HG03565 (cell line): ENCODE data around the gene VSIG4.
A peak's percentile ranks its signal among the peaks of the same experiment; 100 is the strongest.
"Not testable (repeated sequence)": the region's sequence is repeated elsewhere in the genome, so short reads cannot be mapped to it uniquely, and the experiment has no call there.

ENCODE experiments used
- ATAC-seq: cut with Tn5 transposase; IDR thresholded peaks from one replicate; pipeline ENCODE4 v1.9.1; 2021; ENCODE audit warnings: mild to moderate bottlenecking, moderate library complexity; ENCODE audit not compliant: unreplicated experiment

The VSIG4 gene, protein sequence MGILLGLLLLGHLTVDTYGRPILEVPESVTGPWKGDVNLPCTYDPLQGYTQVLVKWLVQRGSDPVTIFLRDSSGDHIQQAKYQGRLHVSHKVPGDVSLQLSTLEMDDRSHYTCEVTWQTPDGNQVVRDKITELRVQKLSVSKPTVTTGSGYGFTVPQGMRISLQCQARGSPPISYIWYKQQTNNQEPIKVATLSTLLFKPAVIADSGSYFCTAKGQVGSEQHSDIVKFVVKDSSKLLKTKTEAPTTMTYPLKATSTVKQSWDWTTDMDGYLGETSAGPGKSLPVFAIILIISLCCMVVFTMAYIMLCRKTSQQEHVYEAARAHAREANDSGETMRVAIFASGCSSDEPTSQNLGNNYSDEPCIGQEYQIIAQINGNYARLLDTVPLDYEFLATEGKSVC

DNA sequence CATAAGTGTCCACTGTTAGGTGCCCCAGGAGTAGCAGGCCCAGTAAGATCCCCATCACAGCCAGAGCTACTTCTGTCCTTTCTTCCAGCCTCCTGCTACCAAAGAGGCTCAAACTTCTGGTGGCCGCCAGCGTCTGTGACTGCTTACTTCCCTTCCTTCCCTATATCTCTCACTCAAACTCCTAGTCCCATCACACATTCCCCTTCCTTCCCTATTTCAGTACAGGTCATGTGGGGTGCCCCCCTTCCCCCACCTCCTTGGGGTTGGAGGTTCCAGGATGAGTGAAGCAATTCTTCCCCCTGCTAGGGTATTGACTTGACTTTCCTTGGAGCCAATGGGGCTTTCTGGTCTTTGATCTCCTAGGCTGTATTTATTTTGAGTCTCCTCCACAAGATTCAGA, at the start of gene VSIG4:
VSIG4 (minus strand) TSS at position 137 of the 400 bp plus-strand sequence; CDS start at position 55, 82 bp downstream.
- ATAC-seq = no peak

DNA sequence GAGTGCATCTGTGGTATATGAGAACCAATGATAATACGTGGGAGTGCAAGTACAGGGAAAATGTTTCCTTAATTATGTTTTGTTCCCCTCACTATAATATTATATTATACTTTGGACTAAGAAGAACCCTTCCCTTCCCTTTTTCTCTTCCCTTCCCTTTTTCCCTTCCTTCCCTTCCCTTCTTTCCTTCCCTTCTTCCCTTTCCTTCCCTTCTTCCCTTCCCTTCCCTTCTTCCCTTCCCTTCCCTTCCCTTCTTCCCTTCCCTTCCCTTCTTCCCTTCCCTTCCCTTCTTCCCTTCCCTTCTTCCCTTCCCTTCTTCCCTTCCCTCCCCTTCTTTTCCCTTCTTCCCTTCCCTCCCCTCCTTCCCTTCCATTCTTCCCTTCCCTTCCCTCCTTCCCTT, 36.9 kb upstream of the VSIG4 start:
- ATAC-seq = no peak

DNA sequence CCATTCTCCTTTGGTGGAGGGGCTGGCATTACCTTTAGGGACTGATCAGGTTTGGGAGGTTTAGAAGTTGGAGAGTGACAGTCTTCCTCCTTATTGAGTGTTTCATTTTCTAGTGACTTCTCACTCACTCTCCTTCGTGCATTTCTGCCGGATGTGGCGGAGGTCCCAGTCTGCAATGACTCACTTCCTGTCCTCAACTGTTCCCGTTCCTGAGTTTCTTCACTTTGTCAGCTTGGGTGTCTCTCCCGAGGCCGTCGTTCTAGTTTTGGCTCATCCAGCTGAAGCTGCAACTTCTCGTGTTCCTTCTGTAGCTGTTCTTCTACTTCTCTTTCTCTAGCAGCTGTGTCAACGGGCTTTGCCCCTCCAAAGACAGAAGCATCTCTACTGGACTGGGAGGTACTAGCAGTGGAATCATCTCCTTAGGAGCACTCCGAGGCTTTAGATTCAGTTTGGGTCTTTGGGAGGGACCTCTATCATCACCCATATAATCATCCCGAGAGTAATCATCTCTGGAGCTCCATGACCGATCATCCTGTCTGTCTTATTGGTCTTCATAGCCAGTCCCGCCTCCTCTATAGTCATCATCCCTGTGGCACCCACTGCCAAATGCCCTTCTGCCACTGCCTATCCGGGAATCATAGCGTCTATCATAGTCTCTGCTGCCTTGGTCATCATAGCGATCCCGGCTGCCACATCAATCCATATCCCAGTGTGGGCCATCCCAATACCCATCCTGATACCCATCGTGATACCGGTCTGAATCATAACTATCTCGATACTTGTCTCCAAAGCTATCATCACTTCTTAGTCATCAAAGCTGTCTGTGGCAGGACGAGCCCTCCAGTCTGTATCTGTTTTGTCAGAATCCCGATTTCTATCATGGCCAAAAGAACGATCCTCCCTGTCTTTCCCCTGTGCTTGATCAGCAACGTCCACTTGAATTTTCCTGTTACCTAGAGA, 35.3 kb upstream of the VSIG4 start:
- ATAC-seq = peak; percentile 64

DNA sequence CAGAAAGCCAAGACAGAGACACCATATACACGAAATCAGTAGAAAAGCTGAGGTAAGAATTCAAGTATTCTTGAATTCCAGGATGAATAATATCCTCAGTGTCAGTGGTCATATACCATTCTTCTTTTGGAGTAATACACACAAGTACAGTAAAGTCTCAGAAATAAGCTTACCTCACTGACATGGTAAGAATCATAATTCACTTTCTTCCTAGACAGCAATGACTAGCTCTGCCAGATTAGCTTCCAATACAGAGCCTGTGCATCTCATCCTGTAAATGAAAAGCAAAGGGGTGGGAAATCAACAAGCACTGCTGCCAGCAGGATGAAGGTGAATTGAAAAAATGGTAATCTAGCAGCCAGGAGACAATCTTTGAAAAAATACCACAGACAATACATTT, 31.2 kb upstream of the VSIG4 start:
- no peak for ATAC-seq

DNA sequence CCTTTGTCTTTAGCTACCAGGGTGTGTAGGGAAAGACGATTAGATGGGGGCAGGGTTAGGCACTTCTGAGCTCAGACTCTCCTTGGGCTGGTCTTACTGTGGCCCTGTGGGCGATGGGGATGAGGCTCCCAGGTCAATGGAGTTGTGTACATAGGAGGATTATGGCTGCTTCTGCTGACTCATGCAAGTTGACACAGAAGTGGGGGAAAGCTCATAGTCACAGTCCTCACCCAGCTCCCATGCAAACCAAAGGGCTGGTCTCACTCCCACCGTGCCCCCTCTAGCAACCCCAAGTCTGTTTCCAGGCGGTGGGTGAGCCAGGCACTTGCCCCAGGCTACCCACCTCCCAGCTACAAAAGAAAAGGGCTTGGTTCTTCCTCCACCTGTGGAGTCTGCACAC, 24.4 kb upstream of the VSIG4 start:
- no peak for ATAC-seq

DNA sequence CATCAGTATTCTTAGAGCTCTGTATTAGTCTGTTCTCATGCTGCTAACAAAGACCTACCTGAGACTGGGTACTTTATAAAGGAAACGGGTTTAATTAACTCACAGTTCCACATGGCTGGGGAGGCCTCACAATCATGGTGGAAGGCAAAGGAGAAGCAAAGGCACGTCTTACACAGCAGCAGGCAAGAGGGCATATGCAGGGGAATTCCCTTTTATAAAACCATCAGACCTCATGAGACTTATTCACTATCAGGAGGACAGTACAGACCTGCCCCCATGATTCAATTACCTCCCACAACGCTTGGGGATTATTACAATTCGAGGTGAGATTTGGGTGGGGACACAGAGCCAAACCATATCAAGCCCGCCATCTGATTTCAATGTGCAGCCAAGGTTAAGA, 17.1 kb upstream of the VSIG4 start:
- ATAC-seq = not testable (repeated sequence)

DNA sequence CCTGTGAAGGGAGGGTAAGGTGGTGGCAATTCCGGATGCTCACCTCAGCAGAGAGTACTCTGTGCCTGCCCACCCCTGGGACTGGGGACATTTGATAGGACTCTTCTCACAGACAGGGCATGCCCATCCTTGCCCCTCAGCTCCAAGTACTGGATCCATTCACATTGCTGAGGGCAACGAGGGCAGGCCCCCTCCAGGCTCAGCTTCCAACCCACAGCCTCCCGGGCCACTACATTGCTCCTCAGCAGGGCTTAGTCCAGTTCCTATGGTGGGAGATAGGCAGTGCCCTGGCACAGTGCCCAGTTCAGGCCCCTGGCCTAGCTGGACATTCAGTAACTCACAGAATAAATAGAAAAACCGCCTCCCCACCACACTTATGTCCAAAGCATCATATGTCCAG, 15.1 kb upstream of the VSIG4 start:
- ATAC-seq = no peak

DNA sequence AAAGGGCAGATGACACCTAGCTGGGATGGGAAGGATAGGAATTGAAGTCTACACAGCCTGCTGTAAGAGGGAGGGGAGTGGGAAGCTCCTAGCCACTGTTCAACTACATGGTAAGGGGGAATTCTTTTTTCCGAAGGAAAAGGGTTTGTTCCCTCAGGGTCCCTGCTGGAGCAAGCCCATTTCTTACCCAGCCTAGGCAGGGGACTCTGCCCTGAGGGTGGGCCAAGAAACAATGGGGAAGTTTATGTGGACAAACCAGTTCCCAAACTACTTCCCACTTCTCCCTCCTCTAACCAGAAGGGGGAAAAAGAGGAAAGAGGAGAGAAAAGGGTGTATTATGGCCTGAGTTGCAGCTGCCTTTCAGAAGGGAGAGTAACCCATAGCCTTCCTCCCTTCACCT, 13.5 kb upstream of the VSIG4 start:
- no peak for ATAC-seq

DNA sequence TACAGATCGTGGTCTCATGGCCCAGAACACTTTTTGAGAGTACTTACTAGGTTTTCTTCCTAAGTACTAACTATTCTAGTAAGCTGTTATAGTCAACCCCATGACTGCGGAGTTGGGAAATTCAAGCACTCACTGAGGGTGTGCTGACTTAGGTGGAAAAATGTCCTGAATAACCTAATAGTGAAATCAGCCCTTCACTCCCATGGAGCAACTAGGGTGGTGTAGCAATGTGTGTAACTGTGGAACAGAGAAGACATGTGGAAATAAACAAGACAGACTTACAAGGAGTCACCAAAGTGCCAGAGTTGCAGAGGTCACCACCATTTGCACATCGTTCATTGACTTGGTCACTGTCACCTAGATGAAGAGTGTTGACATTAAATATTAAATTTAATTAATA, 12.1 kb upstream of the VSIG4 start:
- ATAC-seq = no peak

DNA sequence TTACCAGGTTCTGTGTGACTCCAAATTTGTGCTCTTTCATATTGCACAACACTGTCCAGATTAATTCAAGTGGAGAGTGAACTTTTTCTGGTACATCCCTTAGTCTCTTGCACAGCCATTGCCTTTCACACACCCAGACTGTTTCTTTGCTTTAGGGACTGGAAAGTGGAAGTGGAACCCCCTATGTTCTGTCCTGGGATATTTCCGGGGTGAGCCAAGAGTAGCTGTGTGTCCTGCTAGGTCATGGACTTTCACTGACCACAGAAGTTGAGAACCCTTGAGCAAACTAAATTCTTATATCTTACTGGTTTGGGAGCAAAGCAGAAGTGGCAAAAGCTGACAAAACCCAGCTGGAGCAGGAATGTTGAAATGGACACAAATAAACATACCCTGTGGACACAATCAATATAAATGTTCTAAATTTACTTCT, 10.3 kb upstream of the VSIG4 start:
- ATAC-seq = no peak

DNA sequence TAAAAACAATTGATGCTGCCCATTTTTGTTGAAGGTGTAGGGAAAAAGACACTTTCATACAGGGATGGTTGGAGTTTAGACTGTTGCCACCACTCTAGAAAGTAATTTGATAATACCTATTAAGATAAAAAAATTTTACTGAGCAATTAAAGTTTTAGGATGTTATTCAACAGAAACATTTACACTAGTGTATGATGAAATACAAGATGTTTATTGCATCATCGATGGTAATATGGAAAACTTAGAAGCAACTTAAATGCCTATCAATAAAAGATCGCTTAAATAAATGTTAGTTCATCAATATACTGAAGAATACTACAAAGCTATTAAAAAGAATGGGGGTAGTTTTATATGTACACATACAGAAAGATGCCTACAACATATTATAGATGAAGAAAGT, 9.2 kb upstream of the VSIG4 start:
- no peak for ATAC-seq

DNA sequence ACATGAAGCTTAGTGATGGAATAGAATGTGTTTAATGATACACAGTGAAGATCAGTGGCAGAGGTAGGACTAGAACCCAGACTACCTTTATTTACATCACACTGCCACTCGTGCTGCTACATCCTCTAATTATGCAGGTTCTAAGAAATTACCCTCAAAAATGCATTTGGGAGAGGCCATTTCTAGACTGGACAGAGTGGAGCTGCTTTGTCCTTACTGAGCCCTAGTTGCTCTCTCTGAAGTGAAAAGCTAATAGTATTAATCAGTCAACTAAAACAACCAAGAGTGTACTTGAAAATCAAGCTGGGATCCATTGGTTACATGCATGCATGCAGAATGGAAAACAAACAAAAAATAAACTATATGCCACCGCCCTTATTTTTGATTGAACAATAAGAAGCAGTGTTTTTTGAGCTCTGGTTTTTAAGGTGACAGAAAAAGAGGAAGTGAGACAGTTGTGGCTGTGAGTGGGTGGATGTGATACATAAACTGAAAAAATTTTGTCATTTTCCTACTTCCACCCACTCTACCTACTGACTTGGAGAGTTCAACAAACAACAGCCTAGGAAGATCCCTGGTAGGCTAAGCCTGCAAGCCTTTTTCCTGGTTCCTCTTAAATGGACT, 6.8 kb upstream of the VSIG4 start:
- peak; percentile 61 for ATAC-seq

DNA sequence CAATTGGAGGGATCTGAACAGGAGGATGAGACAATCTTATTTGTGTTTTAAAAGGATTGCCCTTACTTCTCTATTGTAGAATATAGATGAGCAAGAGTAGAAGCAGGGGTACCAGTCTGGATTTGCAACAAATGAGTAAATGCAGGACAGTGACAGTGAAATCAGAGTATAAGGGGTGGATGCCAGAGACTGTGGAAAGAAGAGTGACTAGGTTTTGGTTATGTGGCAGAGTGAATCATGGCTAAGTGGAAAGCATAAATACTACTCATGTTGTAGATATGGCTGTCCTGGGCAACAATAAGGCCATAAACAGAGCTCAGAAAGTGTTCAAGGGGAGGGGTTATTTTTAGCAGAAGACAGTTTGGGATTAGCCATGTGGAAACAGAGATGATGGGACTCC, 6.0 kb upstream of the VSIG4 start:
- ATAC-seq = no peak

DNA sequence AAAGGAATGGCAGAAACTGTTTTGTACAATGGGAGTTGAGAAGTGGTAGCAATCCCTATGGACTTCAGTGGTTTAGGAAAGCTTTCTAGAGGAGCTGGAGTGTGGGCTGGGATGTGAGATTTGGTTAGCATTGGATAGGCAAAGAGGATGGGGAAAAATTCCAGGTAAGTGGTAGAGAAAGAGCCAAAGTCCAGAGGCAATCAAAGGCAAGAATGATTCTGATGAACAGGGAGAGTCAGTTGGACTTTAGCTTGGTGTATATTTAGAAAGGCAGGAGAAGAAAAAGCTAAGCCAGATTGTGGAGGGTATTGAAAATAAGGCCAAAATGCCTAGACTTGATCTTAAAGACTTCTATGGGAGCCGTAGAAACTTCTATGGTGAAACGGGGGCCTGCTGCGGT, 3.7 kb upstream of the VSIG4 start:
- no peak for ATAC-seq

DNA sequence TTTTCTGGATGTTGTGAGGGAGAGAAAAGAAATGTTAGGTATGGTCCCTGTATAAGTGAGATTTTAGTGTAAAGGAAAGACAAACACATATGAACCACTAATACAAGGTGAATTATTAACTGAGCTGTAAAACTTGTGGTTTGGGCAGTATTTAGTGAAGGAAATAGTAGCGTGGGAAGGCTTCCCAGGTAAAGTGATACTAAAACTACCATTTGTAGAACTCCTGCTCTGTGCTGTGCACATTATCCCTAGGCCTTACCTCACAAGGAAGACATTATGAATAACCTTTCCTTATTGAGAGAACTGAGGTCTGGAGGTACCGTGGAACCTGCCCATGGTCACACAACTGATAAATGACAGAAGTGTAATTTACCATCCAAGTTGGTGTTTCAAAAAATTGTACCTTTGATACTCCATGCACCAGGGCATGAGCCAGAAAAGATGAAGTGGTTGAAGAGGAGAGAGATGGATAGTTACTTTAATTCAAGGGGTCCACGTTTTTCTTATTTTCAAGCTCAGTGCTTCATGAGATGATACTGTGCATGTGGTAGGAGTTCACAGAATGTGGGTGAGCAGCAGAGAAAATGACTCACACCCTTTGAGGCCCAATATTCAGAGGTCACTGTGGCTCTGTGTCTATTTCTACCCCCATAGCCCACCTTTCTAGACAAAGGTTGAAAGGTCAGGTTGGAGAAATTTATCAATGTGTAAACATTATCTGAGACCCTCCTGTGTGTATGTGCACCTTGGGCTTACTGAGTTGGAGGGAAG, 2.6 kb upstream of the VSIG4 start:
- ATAC-seq = peak; percentile 41

DNA sequence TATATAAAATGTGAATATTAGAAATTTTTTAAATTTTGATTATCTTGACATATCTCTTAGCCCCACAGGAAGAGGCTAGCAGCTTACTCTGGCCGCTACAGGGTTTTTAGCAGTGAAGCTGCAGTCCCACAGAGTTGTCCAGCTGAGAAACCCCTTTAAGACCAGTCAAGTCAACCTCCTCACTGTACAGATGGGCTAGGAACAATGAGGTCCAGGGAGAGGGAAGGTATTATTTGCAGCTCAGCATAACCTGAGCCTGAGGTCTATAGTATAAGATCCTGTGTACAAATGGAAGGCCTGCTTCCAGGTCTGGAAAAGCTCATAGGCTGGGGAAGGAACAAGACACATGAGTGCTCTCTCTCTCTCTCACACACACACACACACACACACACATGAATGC, 1.8 kb downstream of the VSIG4 start:
- ATAC-seq = no peak

DNA sequence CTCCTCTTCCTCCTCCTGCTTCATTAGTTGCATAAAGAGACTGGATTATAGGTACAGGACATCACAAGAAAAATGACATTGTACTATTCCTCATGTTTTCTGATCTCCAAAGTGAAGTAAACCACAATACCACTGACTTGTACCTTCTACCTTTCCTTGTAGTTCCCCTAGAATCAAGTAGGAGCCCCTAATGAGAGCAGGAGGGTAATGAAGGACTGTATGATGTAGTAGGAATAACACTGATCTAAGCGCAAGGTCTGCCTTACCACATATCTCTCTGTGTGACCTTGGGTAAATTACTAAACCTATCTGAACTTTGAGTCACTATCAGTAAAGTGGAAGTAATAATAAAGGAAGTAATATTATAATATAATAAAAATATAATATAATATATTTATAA, 3.6 kb downstream of the VSIG4 start:
- ATAC-seq = no peak

DNA sequence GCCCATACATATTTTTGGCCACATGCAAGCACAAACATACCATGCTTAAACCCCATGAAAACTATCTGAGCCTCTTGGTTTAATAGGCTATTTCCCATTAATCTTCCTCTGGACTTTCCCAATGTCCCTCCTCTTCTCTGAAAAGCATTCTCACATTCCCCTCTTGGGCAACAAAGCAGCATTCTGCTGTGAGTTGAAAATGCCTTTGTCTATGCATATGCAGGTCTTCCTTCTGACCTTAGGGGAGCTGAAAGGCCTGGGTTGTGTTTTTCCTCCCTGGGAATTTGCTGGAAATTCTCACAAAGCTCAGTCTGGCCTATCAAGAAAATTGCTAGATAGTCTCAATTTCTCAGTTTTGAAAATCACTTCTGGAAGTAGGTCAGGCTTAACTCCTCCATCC, 4.2 kb downstream of the VSIG4 start:
- no peak for ATAC-seq

DNA sequence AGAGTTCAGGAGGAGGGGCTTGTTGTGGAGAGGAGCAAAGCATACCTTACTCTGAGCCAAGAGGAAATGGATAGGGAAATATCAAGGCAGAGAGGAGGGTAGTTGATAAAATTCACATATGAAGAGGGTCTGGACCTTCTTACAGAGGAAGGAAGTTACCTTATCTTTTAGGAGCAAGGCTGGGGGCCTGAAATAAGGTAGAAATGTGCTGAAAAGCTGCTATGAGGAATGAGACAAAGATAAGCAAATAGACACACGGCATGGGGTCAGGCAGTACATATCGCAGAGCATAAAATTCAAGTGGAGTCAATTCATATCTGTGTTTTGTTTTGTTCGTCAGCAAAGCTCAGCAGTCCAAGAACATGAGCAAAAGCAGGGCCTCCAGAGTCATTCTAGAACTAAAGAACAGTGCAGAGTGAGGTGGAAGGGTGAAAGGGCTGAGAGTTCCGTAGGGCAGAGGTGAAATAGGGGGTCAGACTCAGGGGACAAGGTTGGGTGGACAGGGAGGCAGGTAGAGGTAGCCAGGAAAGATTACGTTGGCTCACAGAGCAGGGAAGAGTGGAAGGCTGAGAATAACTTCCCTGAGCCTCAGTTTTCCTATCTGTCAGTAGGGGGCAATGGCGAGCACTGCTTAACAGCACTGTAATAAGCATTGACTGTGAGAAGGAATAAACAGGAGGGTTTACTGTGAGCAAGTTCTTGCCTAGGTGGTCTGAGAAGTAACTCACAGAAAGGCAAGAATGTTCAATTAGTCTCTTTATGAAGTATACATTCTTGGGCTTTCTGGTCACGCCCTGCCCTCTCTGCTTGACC, 9.2 kb downstream of the VSIG4 start:
- ATAC-seq = peak; percentile 74

DNA sequence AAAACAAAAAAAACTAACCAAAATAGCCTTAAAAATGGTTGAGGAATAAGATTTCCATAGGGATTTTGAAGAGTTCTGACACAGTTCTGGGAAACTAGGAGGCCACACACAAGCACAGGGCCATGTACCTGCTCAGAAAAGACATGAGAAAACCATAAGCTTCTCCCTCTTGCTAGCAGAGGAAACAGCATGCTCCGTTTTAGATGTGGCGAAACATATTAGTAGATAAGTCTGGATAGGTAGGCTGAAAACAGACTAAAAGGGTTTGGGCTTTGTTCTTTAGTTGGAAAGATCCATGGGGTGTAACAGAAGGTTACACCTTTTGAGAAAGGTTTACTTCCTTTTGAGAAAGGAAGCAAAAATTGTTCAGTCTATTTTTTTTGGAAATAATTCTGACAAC, 10.9 kb downstream of the VSIG4 start:
- ATAC-seq = no peak
